Lower leg skin (tissue), 4 donors: ENCODE data around the gene ZNF408. TPM values are rescaled to one million over a fixed set of nuclear protein-coding genes. Genes with fewer than 3 reads are reported as not detected.
"Not testable (repeated sequence)": the region's sequence is repeated elsewhere in the genome, so short reads cannot be mapped to it uniquely, and the experiment has no call there.

Experiments
- DNase-seq, 2 donors: peaks; one replicate each; pipeline ENCODE4 v3.0.0-alpha.2; 2019; ENCODE audit warnings: low spot score in 2 of 2
- H3K4me3 ChIP-seq: fragments of 200-600 bp; sonication (generic); 2 replicates; pipeline ENCODE4 v1.5.1; 2017; ENCODE audit warnings: mild to moderate bottlenecking, low read depth; ENCODE audit not compliant: poor library complexity, severe bottlenecking
- CTCF ChIP-seq, 3 donors: fragments of 450-650 bp; IDR thresholded peaks; one replicate each; pipeline ENCODE4 v1.5.1; 2016; ENCODE audit warnings: antibody characterized with exemption in 3 of 3, mild to moderate bottlenecking in 3 of 3, moderate library complexity in 2 of 3
- POLR2A ChIP-seq, 2 donors: fragments of 450-650 bp; IDR thresholded peaks; one replicate each; pipeline ENCODE4 v1.6.1; 2016 to 2017; ENCODE audit warnings: antibody characterized with exemption in 2 of 2, mild to moderate bottlenecking in 1 of 2, moderate library complexity in 1 of 2
- WGBS, 2 donors: methylation state at CpG; one replicate each; pipeline ENCODE4 v1.1.5; 2018; 5-methylcytosine and 5-hydroxymethylcytosine counted together
- intact Hi-C: fragments of 100-400 bp; cut with DNase I; formaldehyde crosslinking; loops from one replicate; pipeline ENCODE4 v1.15.0; 2023; ENCODE audit warnings: low total_unique reads
- total RNA-seq, 4 donors: library from RNA; depleted of rRNA; stranded (reverse); fragments of >200 nt; gene quantifications; one replicate each; pipeline ENCODE4 v1.1.0, GENCODE V29; 2016

ZNF408 gene
- total RNA-seq, 4 donors from 2014 or later = 11.2 to 28.9 (median 16.2) TPM

- intact Hi-C loops = no loop called here
- H3K4me3 ChIP-seq = no peak overlapping the region
- 91 to 96% methylated on average over 7 of the region's 7 CpGs for WGBS, 2 donors
Measured at GRCh38 chr11:46712874-46713576, 12.2 kb downstream of the ZNF408 start.

GRCh38 chr11:46717825-46718154 lies 17.0 kb downstream of the ZNF408 start:
- H3K4me3 ChIP-seq = not testable (repeated sequence)

More at GRCh38 chr11:46712874-46713576, 12.2 kb downstream of the ZNF408 start:
- TF ChIP-seq CTCF (IDR thresholded peaks at IDR 0.05) = no peak
- no peak for TF ChIP-seq POLR2A (IDR thresholded peaks at IDR 0.05)
- no peak for DNase-seq

GRCh38 chr11:46718155-46719019 lies 17.6 kb downstream of the ZNF408 start:
- 88% methylated on average over 11 of the region's 11 CpGs for WGBS, 2 donors
- no peak overlapping the region for H3K4me3 ChIP-seq
- TF ChIP-seq CTCF (IDR thresholded peaks at IDR 0.05) (no peak), POLR2A (IDR thresholded peaks at IDR 0.05) (no peak)
- no peak for DNase-seq
- intact Hi-C loops = no loop called here

More at GRCh38 chr11:46717825-46718154, 17.0 kb downstream of the ZNF408 start:
- DNase-seq, intact Hi-C loops: not testable (repeated sequence)
- 97 to 100% methylated on average over 2 of the region's 2 CpGs for WGBS, 2 donors

- intact Hi-C loops = no loop called here
- 88 to 92% methylated on average over 7 of the region's 7 CpGs for WGBS, 2 donors
- no peak for DNase-seq
- H3K4me3 ChIP-seq = no peak within 1 kb of the TSS
- TF ChIP-seq POLR2A (IDR thresholded peaks at IDR 0.05) (no peak), CTCF (IDR thresholded peaks at IDR 0.05) (no peak)
Measured at GRCh38 chr11:46719048-46719542, 18.3 kb downstream of the ZNF408 start, which contains the start of gene F2. Gene F2, plus strand, starts transcription at chr11:46719213. Its CDS starts 23 bp downstream, at chr11:46719236.

GRCh38 chr11:46719543-46720218 lies 18.9 kb downstream of the ZNF408 start:
- no peak overlapping the region for H3K4me3 ChIP-seq
- TF ChIP-seq POLR2A (IDR thresholded peaks at IDR 0.05) (no peak), CTCF (IDR thresholded peaks at IDR 0.05) (no peak)
- WGBS, 2 donors = 89 to 93% methylated on average over 25 of the region's 25 CpGs
- intact Hi-C loops = no loop called here
- no peak for DNase-seq

- DNase-seq = no peak
- TF ChIP-seq CTCF (IDR thresholded peaks at IDR 0.05) (no peak), POLR2A (IDR thresholded peaks at IDR 0.05) (no peak)
- WGBS, 2 donors = 82 to 86% methylated on average over 6 of the region's 6 CpGs
- H3K4me3 ChIP-seq = no peak overlapping the region
- intact Hi-C loops = no loop called here
Measured at GRCh38 chr11:46721286-46721685, 20.5 kb downstream of the ZNF408 start.
